HEK293 (cell line): ENCODE results near the gene PDZD2.

ENCODE experiments used
- MYNN ChIP-seq: fragments of 450-650 bp; formaldehyde crosslinking; IDR thresholded peaks from 2 replicates; pipeline ENCODE4 v1.5.1; 2016; ENCODE audit warnings: missing biosample characterization, missing genetic modification characterization, borderline replicate concordance
- ZNF112 ChIP-seq: fragments of 450-650 bp; formaldehyde crosslinking; IDR thresholded peaks from 2 replicates; pipeline ENCODE4 v1.5.0; 2017; ENCODE audit warnings: missing biosample characterization, missing genetic modification characterization
- ZNF121 ChIP-seq: fragments of 450-650 bp; formaldehyde crosslinking; IDR thresholded peaks from 2 replicates; pipeline ENCODE4 v1.5.1; 2016; ENCODE audit warnings: missing biosample characterization, missing genetic modification characterization
- ZNF146 ChIP-seq: fragments of 450-650 bp; formaldehyde crosslinking; IDR thresholded peaks from 2 replicates; pipeline ENCODE4 v1.5.1; 2016; ENCODE audit warnings: missing biosample characterization, missing genetic modification characterization
- ZNF561 ChIP-seq: fragments of 450-650 bp; IDR thresholded peaks from 2 replicates; pipeline ENCODE4 v1.5.1; 2018; ENCODE audit warnings: missing biosample characterization, missing genetic modification characterization, borderline replicate concordance
- ZNF670 ChIP-seq: fragments of 450-650 bp; formaldehyde crosslinking; IDR thresholded peaks from 2 replicates; pipeline ENCODE4 v1.5.1; 2016; ENCODE audit warnings: missing biosample characterization, missing genetic modification characterization, low read depth
- TF ChIP-seq, protein P1 (sequence below): fragments of 450-650 bp; formaldehyde crosslinking; IDR thresholded peaks from 2 replicates; pipeline ENCODE4 v1.5.1; 2016; ENCODE audit warnings: missing biosample characterization, missing genetic modification characterization
- TF ChIP-seq, protein P2 (sequence below): fragments of 450-650 bp; formaldehyde crosslinking; optimal IDR thresholded peaks from 2 replicates; pipeline ENCODE3; 2016; ENCODE audit warnings: missing biosample characterization, mild to moderate bottlenecking, missing genetic modification characterization

DNA sequence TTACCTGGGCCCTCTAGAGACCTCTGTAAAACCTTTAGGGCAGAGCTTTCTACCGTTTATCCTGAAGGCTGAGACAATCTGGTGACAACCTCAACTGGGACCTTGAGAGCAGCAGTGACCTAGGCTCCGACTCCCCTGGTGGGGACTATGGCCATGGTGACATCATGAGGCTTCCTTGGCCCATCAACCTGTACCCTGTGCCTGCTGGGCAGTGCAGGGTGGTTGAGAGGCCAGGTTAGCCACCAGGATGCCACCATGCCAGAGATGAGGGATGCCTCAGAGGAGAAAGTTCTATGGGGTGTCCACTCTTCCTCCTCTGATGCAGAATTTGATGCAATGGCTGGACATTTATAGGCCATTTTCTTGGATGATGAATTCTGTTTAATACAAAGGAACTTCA, 194.8 kb downstream of the PDZD2 start:
- TF ChIP-seq, protein P1, sequence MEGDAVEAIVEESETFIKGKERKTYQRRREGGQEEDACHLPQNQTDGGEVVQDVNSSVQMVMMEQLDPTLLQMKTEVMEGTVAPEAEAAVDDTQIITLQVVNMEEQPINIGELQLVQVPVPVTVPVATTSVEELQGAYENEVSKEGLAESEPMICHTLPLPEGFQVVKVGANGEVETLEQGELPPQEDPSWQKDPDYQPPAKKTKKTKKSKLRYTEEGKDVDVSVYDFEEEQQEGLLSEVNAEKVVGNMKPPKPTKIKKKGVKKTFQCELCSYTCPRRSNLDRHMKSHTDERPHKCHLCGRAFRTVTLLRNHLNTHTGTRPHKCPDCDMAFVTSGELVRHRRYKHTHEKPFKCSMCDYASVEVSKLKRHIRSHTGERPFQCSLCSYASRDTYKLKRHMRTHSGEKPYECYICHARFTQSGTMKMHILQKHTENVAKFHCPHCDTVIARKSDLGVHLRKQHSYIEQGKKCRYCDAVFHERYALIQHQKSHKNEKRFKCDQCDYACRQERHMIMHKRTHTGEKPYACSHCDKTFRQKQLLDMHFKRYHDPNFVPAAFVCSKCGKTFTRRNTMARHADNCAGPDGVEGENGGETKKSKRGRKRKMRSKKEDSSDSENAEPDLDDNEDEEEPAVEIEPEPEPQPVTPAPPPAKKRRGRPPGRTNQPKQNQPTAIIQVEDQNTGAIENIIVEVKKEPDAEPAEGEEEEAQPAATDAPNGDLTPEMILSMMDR (tag by site-specific recombination) = no peak
- TF ChIP-seq ZNF670 (tag by site-specific recombination) = no peak
- TF ChIP-seq ZNF112 = no peak
- TF ChIP-seq ZNF146 = no peak
- TF ChIP-seq ZNF561 = no peak
- no peak for TF ChIP-seq ZNF121 (tag by site-specific recombination)
- TF ChIP-seq, protein P2, sequence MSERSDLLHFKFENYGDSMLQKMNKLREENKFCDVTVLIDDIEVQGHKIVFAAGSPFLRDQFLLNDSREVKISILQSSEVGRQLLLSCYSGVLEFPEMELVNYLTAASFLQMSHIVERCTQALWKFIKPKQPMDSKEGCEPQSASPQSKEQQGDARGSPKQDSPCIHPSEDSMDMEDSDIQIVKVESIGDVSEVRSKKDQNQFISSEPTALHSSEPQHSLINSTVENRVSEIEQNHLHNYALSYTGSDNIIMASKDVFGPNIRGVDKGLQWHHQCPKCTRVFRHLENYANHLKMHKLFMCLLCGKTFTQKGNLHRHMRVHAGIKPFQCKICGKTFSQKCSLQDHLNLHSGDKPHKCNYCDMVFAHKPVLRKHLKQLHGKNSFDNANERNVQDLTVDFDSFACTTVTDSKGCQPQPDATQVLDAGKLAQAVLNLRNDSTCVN (tag by site-specific recombination) = no peak
- no peak for TF ChIP-seq MYNN
